Uterus (tissue), 2 donors: ENCODE data around the gene WNT9A.

Source experiments
- CTCF ChIP-seq, 4 experiments: fragments of 200-600 bp in 2 of 4; fragments of 450-650 bp in 2 of 4; sonication (generic) in 2 of 4; IDR thresholded peaks; one replicate each; pipeline ENCODE4 v1.5.1; 2016 to 2019; ENCODE audit warnings: antibody characterized with exemption in 4 of 4, mild to moderate bottlenecking in 2 of 4, moderate library complexity in 1 of 4
- POLR2A ChIP-seq, 2 donors: fragments of 450-650 bp; IDR thresholded peaks; one replicate each; pipeline ENCODE4 v1.6.1; 2016; ENCODE audit warnings: antibody characterized with exemption in 2 of 2, mild to moderate bottlenecking in 1 of 2, moderate library complexity in 1 of 2

GRCh38 chr1:227928811-227929375, 18.8 kb downstream of the WNT9A start:
- TF ChIP-seq CTCF (IDR thresholded peaks at IDR 0.05) = no peak
- TF ChIP-seq POLR2A (IDR thresholded peaks at IDR 0.05) = no peak
